Measurements from ENCODE around the gene CEP250. TPM values are rescaled to one million over a fixed set of nuclear protein-coding genes. Genes with fewer than 3 reads are reported as not detected.

CEP250 gene
- total RNA-seq, 1 donor from 2014 or later = 54.7 TPM

GRCh38 chr20:35465976-35466375 is 10.6 kb downstream of the CEP250 start:
- no peak for ATAC-seq (ENCODE audit: low read depth)
- H3K27ac Mint-ChIP-seq = no peak overlapping the region

GRCh38 chr20:35466856-35467255 is 11.5 kb downstream of the CEP250 start:
- DNase-seq (no peak), ATAC-seq (ENCODE audit: low read depth) (no peak)
- intact Hi-C loops (cut with micrococcal nuclease) = no loop called here
- H3K9me3 Mint-ChIP-seq = no peaks in the 10 kb centered on the region
- H3K4me1 Mint-ChIP-seq = peaks cover 24% of the 10 kb centered on the region
- peaks cover 11% of the 10 kb centered on the region for H3K36me3 Mint-ChIP-seq (ENCODE audit: low read depth)
- POLR2A ChIA-PET = interaction anchor here (1.8 kb wide), 1 partner anchor 12 kb away, joined by 5 read pairs; the partner anchor contains the start of gene CEP250
- CTCF ChIA-PET = interaction anchor here (0.9 to 7.9 kb wide), 6 partner anchors 12 to 418 kb away, joined by 3 to 57 read pairs (median 3); partner anchors contain the start of gene CEP250
- no peaks in the 10 kb centered on the region for H3K27me3 Mint-ChIP-seq
- H3K27ac Mint-ChIP-seq = no peak overlapping the region
- H3K4me3 Mint-ChIP-seq = no peak overlapping the region
- TF ChIP-seq CTCF (IDR thresholded peaks at IDR 0.05) = no peak

More at GRCh38 chr20:35465976-35466375, 10.6 kb downstream of the CEP250 start:
- TF ChIP-seq CTCF (IDR thresholded peaks at IDR 0.05) = no peak
- Mint-ChIP-seq H3K27me3 (no peaks in the 10 kb centered on the region), H3K36me3 (ENCODE audit: low read depth) (peaks cover 11% of the 10 kb centered on the region), H3K9me3 (no peaks in the 10 kb centered on the region), H3K4me3 (no peak overlapping the region), H3K4me1 (peaks cover 17% of the 10 kb centered on the region)
- intact Hi-C loops (cut with micrococcal nuclease) = no loop called here
- ChIA-PET POLR2A (interaction anchor here (1.3 to 1.8 kb wide), 2 partner anchors 8 to 11 kb away, joined by 4 to 5 read pairs; partner anchors contain the start of gene CEP250), CTCF (interaction anchor here (0.9 to 7.9 kb wide), 7 partner anchors 11 to 488 kb away, joined by 3 to 57 read pairs (median 3); partner anchors contain the start of genes CEP250 and SCAND1)
- no peak for DNase-seq

- no peaks in the 10 kb centered on the region for H3K27me3 Mint-ChIP-seq
- H3K27ac Mint-ChIP-seq = peak overlapping the region; percentile 24
- no peak for TF ChIP-seq CTCF (IDR thresholded peaks at IDR 0.05)
- DNase-seq = no peak
- ChIA-PET POLR2A (no interaction called here), CTCF (interaction anchor here (0.6 to 7.9 kb wide), 4 partner anchors 12 to 417 kb away, joined by 3 to 57 read pairs (median 5); partner anchors contain the start of gene CEP250)
- no peak overlapping the region for H3K4me3 Mint-ChIP-seq
- peaks cover 8% of the 10 kb centered on the region for H3K36me3 Mint-ChIP-seq (ENCODE audit: low read depth)
- H3K4me1 Mint-ChIP-seq = peaks cover 25% of the 10 kb centered on the region
- no peaks in the 10 kb centered on the region for H3K9me3 Mint-ChIP-seq
- intact Hi-C loops (cut with micrococcal nuclease) = loop anchor here (1.0 kb wide), 1 partner anchor 26 kb away; no protein-coding TSS in a partner anchor
- no peak for ATAC-seq (ENCODE audit: low read depth)
Measured at GRCh38 chr20:35467339-35468224, 12.2 kb downstream of the CEP250 start.

GRCh38 chr20:35468671-35469334 is 13.4 kb downstream of the CEP250 start:
- peaks cover 12% of the 10 kb centered on the region for H3K36me3 Mint-ChIP-seq (ENCODE audit: low read depth)
- no peaks in the 10 kb centered on the region for H3K27me3 Mint-ChIP-seq
- CTCF ChIA-PET = no interaction called here
- H3K27ac Mint-ChIP-seq = no peak overlapping the region
- H3K4me1 Mint-ChIP-seq = peaks cover 23% of the 10 kb centered on the region
- no peak for DNase-seq
- no peaks in the 10 kb centered on the region for H3K9me3 Mint-ChIP-seq
- POLR2A ChIA-PET = no interaction called here
- ATAC-seq (ENCODE audit: low read depth) = no peak
- intact Hi-C loops (cut with micrococcal nuclease) = loop anchor here (1.0 kb wide), 1 partner anchor 24 kb away; no protein-coding TSS in a partner anchor
- no peak overlapping the region for H3K4me3 Mint-ChIP-seq
- TF ChIP-seq CTCF (IDR thresholded peaks at IDR 0.05) = no peak
